Tibial artery (tissue), 4 donors: ENCODE results near the gene SDHB.

ENCODE experiments used
- DNase-seq, 2 donors: peaks; one replicate each; pipeline ENCODE4 v3.0.0-alpha.2; 2019
- H3K27ac ChIP-seq, 2 donors: fragments of 200-600 bp; sonication (generic) in 1 of 2; 1 replicate in 1 of 2; 2 replicates in 1 of 2; pipeline ENCODE4 v1.5.1; 2018 to 2019; ENCODE audit warnings: mild to moderate bottlenecking in 1 of 2
- H3K27me3 ChIP-seq, 2 donors: fragments of 200-600 bp; sonication (generic) in 1 of 2; one replicate each; pipeline versions ENCODE4 v1.5.1 to v1.6.0; 2016 to 2019
- H3K36me3 ChIP-seq, 3 donors: fragments of 200-600 bp; sonication (generic) in 2 of 3; one replicate each; pipeline ENCODE4 v1.5.1; 2016 to 2019; ENCODE audit warnings: mild to moderate bottlenecking in 2 of 3
- H3K4me1 ChIP-seq, 4 donors: fragments of 200-600 bp; sonication (generic) in 2 of 4; 1 replicate in 3 of 4; 2 replicates in 1 of 4; pipeline ENCODE4 v1.5.1; 2016 to 2019
- H3K4me3 ChIP-seq, 2 donors: fragments of 200-600 bp; sonication (generic) in 1 of 2; 1 replicate in 1 of 2; 2 replicates in 1 of 2; pipeline ENCODE4 v1.5.1; 2018 to 2019; ENCODE audit warnings: mild to moderate bottlenecking in 2 of 2
- H3K9me3 ChIP-seq, 3 donors: fragments of 200-600 bp; sonication (generic) in 1 of 3; one replicate each; pipeline ENCODE4 v1.5.1; 2016 to 2019
- CTCF ChIP-seq, 2 experiments: fragments of 200-600 bp in 1 of 2; fragments of 450-650 bp in 1 of 2; IDR thresholded peaks; one replicate each; pipeline ENCODE4 v1.5.1; 2017 to 2019; ENCODE audit warnings: antibody characterized with exemption in 2 of 2, mild to moderate bottlenecking in 1 of 2, moderate library complexity in 1 of 2
- intact Hi-C: fragments of 100-400 bp; cut with DNase I; formaldehyde crosslinking; loops from one replicate; pipeline ENCODE4 v1.15.0; 2023; ENCODE audit warnings: low total_unique reads

Gene SDHB

GRCh38 chr1:17052038-17052437, 1.8 kb downstream of the SDHB start:
- Histone ChIP-seq H3K4me1 (peaks cover 0 to 29% (median 20%) of the 10 kb centered on the region in 4 donors), H3K27me3 (no peaks in the 10 kb centered on the region), H3K4me3 (no peak overlapping the region), H3K9me3 (no peaks in the 10 kb centered on the region), H3K27ac (peak overlapping the region in 1 of 2 donors; percentile 84), H3K36me3 (peaks cover 0 to 22% (median 11%) of the 10 kb centered on the region in 3 donors)
- intact Hi-C loops, result no loop called here
- TF ChIP-seq CTCF (IDR thresholded peaks at IDR 0.05), result no peak
- DNase-seq, result no peak

GRCh38 chr1:17047924-17048323, 5.9 kb downstream of the SDHB start:
- no peaks in the 10 kb centered on the region for H3K27me3 ChIP-seq
- peaks cover 18 to 44% (median 34%) of the 10 kb centered on the region in 3 donors for H3K36me3 ChIP-seq
- H3K9me3 ChIP-seq, result no peaks in the 10 kb centered on the region
- no peak overlapping the region for H3K4me3 ChIP-seq
- no peak for DNase-seq
- TF ChIP-seq CTCF (IDR thresholded peaks at IDR 0.05), result no peak
- H3K27ac ChIP-seq, result no peak overlapping the region
- H3K4me1 ChIP-seq, result peaks cover 0 to 31% (median 21%) of the 10 kb centered on the region in 4 donors
- intact Hi-C loops, result loop anchor here (5.0 kb wide), 1 partner anchor 91 kb away; no protein-coding TSS in a partner anchor

- Histone ChIP-seq H3K9me3 (no peaks in the 10 kb centered on the region), H3K27ac (no peak overlapping the region), H3K27me3 (no peaks in the 10 kb centered on the region), H3K4me1 (peaks cover 0 to 15% (median 9%) of the 10 kb centered on the region in 4 donors), H3K36me3 (peaks cover 30 to 61% (median 47%) of the 10 kb centered on the region in 3 donors), H3K4me3 (no peak overlapping the region)
- no peak for DNase-seq
- no peak for TF ChIP-seq CTCF (IDR thresholded peaks at IDR 0.05)
- intact Hi-C loops, result loop anchor here (5.0 kb wide), 1 partner anchor 89 kb away; no protein-coding TSS in a partner anchor
These were observed 7.5 kb downstream of the SDHB start for GRCh38 chr1:17046334-17046657.

- peak overlapping the region in 1 of 2 donors; percentile 1 for H3K4me3 ChIP-seq
These were observed 8.0 kb downstream of the SDHB start for GRCh38 chr1:17045634-17046333.

GRCh38 chr1:17045150-17045549, 8.7 kb downstream of the SDHB start:
- no peak overlapping the region for H3K4me3 ChIP-seq
- peaks cover 41 to 68% (median 48%) of the 10 kb centered on the region in 3 donors for H3K36me3 ChIP-seq
- H3K27ac ChIP-seq, result peak overlapping the region in 1 of 2 donors; percentile 5
- H3K27me3 ChIP-seq, result no peaks in the 10 kb centered on the region
- peak in 1 of 2 donors; percentile 34 for DNase-seq
- H3K9me3 ChIP-seq, result no peaks in the 10 kb centered on the region
- intact Hi-C loops, result loop anchor here (5.0 kb wide), 1 partner anchor 88 kb away; no protein-coding TSS in a partner anchor
- peaks cover 0 to 12% (median 8%) of the 10 kb centered on the region in 4 donors for H3K4me1 ChIP-seq
- TF ChIP-seq CTCF (IDR thresholded peaks at IDR 0.05), result no peak

More at GRCh38 chr1:17045634-17046333, 8.0 kb downstream of the SDHB start:
- peaks cover 0 to 12% (median 8%) of the 10 kb centered on the region in 4 donors for H3K4me1 ChIP-seq
- H3K9me3 ChIP-seq, result no peaks in the 10 kb centered on the region
- intact Hi-C loops, result loop anchor here (5.0 kb wide), 1 partner anchor 88 kb away; no protein-coding TSS in a partner anchor
- TF ChIP-seq CTCF (IDR thresholded peaks at IDR 0.05), result peak; percentile 82 to 86
- DNase-seq, result no peak
- H3K27me3 ChIP-seq, result no peaks in the 10 kb centered on the region
- H3K36me3 ChIP-seq, result peaks cover 35 to 66% (median 49%) of the 10 kb centered on the region in 3 donors
- H3K27ac ChIP-seq, result peak overlapping the region in 1 of 2 donors; percentile 5
